IPS-NIHi7 (cell line): ENCODE data around the gene HLA-DPB1.

Experiments used
- DNase-seq: peaks from one replicate; pipeline ENCODE4 v3.0.0; 2012; ENCODE audit warnings: mixed read lengths; ENCODE audit errors: extremely low spot score

HLA-DPB1 gene

DNA sequence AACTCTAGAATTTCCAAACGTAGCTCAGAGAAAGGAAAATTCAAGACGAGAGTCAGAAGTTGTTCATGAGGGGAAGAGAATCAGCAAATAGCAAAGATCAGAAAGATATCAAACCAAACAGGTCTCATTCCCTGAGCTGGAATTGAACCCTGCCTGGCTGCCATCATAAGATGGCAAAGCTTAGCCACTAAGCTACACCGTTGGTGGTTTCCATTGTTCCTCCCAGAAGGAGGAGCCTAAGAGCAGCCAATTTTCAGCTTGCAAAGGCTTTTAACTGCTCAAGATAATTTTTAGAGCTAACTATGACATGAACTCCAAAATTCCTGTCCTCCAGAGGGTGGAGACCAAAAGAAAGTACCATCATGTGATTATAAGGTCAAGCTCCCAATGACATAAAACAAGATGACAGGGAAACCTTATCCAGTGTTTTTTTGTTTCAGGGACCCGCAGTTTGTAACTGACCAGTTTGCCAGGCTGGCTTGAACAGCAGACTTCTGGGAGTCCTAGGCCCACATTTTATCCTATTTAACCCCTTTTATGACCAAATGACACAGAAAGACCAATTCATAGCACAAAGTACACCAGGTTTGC is 60.6 kb downstream of the HLA-DPB1 start:
- no peak for DNase-seq
